Neural cell (in vitro differentiated cells): ENCODE measurements around the gene HHIPL1. TPM values are rescaled to one million over a fixed set of nuclear protein-coding genes. Genes with fewer than 3 reads are reported as not detected.

ENCODE experiments used
- H2AFZ ChIP-seq: fragments of 200-600, 300-800 bp; sonication (generic), shearing (Covaris generic); 2 replicates; pipeline ENCODE4 v1.6.0; 2014; ENCODE audit warnings: low read depth, mild to moderate bottlenecking, antibody characterized with exemption, low read length, moderate library complexity
- H3F3A ChIP-seq: fragments of 200-600 bp; shearing (Covaris generic); 2 replicates; pipeline ENCODE4 v1.6.1; 2016; ENCODE audit warnings: mild to moderate bottlenecking, moderate library complexity, mixed read lengths, antibody characterized with exemption, low read length; ENCODE audit not compliant: insufficient read depth, poor library complexity, severe bottlenecking
- H3K27ac ChIP-seq: fragments of 200-600, 300-800 bp; sonication (generic), shearing (Covaris generic); 2 replicates; pipeline ENCODE4 v1.5.1; 2014; ENCODE audit warnings: mild to moderate bottlenecking, low read length, moderate library complexity
- H3K27me3 ChIP-seq: fragments of 300-800, 200-600 bp; sonication (generic), shearing (Covaris generic); 2 replicates; pipeline ENCODE4 v1.6.0; 2014; ENCODE audit warnings: mild to moderate bottlenecking, low read depth, low read length, moderate library complexity; ENCODE audit not compliant: insufficient read depth
- H3K36me3 ChIP-seq: fragments of 300-800, 200-600 bp; sonication (generic), shearing (Covaris generic); 2 replicates; pipeline ENCODE4 v1.5.1; 2014; ENCODE audit warnings: mild to moderate bottlenecking, antibody characterized with exemption, low read length, moderate library complexity; ENCODE audit not compliant: insufficient read depth
- H3K4me2 ChIP-seq: fragments of 300-800, 200-600 bp; sonication (generic), shearing (Covaris generic); 2 replicates; pipeline ENCODE4 v1.6.0; 2014; ENCODE audit warnings: mild to moderate bottlenecking, low read length
- H3K4me3 ChIP-seq: fragments of 300-800, 200-600 bp; sonication (generic), shearing (Covaris generic); 2 replicates; pipeline ENCODE4 v1.5.1; 2014; ENCODE audit warnings: mild to moderate bottlenecking, low read length, moderate library complexity
- H3K79me2 ChIP-seq: fragments of 200-600 bp; shearing (Covaris generic); replicated peaks from 2 replicates; pipeline ENCODE4 v1.6.0; 2014; ENCODE audit warnings: mild to moderate bottlenecking, low read length, moderate library complexity; ENCODE audit not compliant: insufficient read depth
- H3K9ac ChIP-seq: fragments of 300-800, 200-600 bp; sonication (generic), shearing (Covaris generic); 2 replicates; pipeline ENCODE4 v1.6.1; 2016; ENCODE audit warnings: mild to moderate bottlenecking, low read length, mixed read lengths
- H3K9me2 ChIP-seq: fragments of 200-600 bp; shearing (Covaris generic); 2 replicates; pipeline ENCODE4 v1.6.1; 2016; ENCODE audit warnings: mild to moderate bottlenecking, low read length, mixed read lengths; ENCODE audit not compliant: insufficient read depth
- H3K9me3 ChIP-seq: fragments of 200-600, 300-800 bp; sonication (generic), shearing (Covaris generic); 2 replicates; pipeline ENCODE4 v1.6.1; 2016; ENCODE audit warnings: mild to moderate bottlenecking, mixed run types, low read length, moderate library complexity, mixed read lengths
- H4K20me1 ChIP-seq: fragments of 200-600 bp; shearing (Covaris generic); 2 replicates; pipeline ENCODE4 v1.6.1; 2016; ENCODE audit warnings: mild to moderate bottlenecking, mixed run types; ENCODE audit not compliant: insufficient read depth
- EP300 ChIP-seq: fragments of 450-650 bp; conservative IDR thresholded peaks from 2 replicates; pipeline ENCODE4 v1.6.1; 2014; ENCODE audit warnings: antibody characterized with exemption, mild to moderate bottlenecking, moderate library complexity; ENCODE audit not compliant: poor library complexity, severe bottlenecking
- EZH2 ChIP-seq: fragments of 200-600, 300-800 bp; shearing (Covaris generic), sonication (generic); IDR thresholded peaks from 2 replicates; pipeline ENCODE4 v1.6.1; 2014; ENCODE audit warnings: antibody characterized with exemption, low read length, borderline replicate concordance, mild to moderate bottlenecking; ENCODE audit not compliant: insufficient read depth, poor library complexity, severe bottlenecking
- MXI1 ChIP-seq: fragments of 450-650 bp; conservative IDR thresholded peaks from 2 replicates; pipeline ENCODE4 v1.6.1; 2014; ENCODE audit warnings: antibody characterized with exemption, mild to moderate bottlenecking; ENCODE audit not compliant: poor library complexity, severe bottlenecking
- POLR2AphosphoS5 ChIP-seq: IDR thresholded peaks from 2 replicates; pipeline ENCODE4 v1.6.1; 2012
- RAD21 ChIP-seq: fragments of 450-650 bp; conservative IDR thresholded peaks from 2 replicates; pipeline ENCODE4 v1.6.1; 2014; ENCODE audit warnings: antibody characterized with exemption, mild to moderate bottlenecking, moderate library complexity
- SMC3 ChIP-seq: fragments of 450-650 bp; conservative IDR thresholded peaks from 2 replicates; pipeline ENCODE4 v1.6.1; 2014; ENCODE audit warnings: antibody characterized with exemption, mild to moderate bottlenecking, moderate library complexity; ENCODE audit not compliant: poor library complexity
- TAF1 ChIP-seq: IDR thresholded peaks from 2 replicates; pipeline ENCODE4 v1.6.1; 2012; ENCODE audit warnings: low read depth
- polyA plus RNA-seq: library from polyadenylated mRNA; depleted of rRNA; stranded (reverse); fragments of >200 nt; gene quantifications from 2 replicates; pipeline ENCODE4 v1.2.3, GENCODE V29; 2014
- TF ChIP-seq, protein P1 (sequence below): fragments of 450-650 bp; IDR thresholded peaks from 2 replicates; pipeline ENCODE4 v1.5.1; 2014; ENCODE audit warnings: antibody characterized with exemption, mild to moderate bottlenecking, moderate library complexity; ENCODE audit not compliant: poor library complexity, severe bottlenecking
- TF ChIP-seq, protein P2 (sequence below): IDR thresholded peaks from 2 replicates; pipeline ENCODE4 v1.6.1; 2012; ENCODE audit warnings: borderline replicate concordance

The HHIPL1 gene
- polyA plus RNA-seq, 1 donor from 2014 or later = 0.47 TPM

DNA sequence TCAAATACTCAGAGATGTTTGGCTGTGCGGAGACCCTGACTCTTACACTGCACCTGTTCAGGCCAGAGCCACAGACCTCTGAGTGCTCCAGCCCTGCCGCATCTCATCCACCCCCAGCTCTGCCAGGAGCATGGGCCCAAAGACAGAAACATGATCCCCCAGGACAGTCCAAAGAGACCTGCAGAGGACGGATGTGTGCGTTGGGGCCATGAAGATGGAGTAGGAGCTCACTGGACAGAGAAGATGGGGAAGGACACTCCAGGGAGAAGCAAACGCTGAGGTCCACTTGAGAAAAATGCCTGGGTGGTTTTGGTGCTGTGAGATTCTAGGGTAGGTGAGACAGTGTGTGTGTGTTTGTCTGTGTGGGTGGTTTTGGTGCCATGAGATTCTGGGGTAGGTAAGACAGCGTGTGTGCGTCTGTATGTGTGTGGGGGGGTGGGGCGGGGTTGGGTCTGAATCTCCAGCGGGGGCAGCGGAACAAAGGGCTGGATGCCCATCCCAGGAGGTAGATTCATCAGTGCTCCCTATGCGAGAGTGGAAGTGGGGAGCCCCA, 818 bp upstream of the HHIPL1 start:
- Histone ChIP-seq H3K9me2 (no peaks in the 10 kb centered on the region), H3K27ac (no peak overlapping the region), H3K36me3 (no peaks in the 10 kb centered on the region), H4K20me1 (no peaks in the 10 kb centered on the region), H2AFZ (no peak overlapping the region), H3K79me2 (no peaks in the 10 kb centered on the region), H3K9ac (no peak overlapping the region), H3K4me2 (no peak overlapping the region), H3K4me3 (no peak overlapping the region), H3F3A (no peaks in the 10 kb centered on the region), H3K9me3 (no peaks in the 10 kb centered on the region), H3K27me3 (peaks cover 15% of the 10 kb centered on the region)
- TF ChIP-seq EP300 (no peak), SMC3 (no peak), RAD21 (no peak), POLR2AphosphoS5 (no peak), MXI1 (no peak), EZH2 (no peak), TAF1 (no peak)
- TF ChIP-seq, protein P1, sequence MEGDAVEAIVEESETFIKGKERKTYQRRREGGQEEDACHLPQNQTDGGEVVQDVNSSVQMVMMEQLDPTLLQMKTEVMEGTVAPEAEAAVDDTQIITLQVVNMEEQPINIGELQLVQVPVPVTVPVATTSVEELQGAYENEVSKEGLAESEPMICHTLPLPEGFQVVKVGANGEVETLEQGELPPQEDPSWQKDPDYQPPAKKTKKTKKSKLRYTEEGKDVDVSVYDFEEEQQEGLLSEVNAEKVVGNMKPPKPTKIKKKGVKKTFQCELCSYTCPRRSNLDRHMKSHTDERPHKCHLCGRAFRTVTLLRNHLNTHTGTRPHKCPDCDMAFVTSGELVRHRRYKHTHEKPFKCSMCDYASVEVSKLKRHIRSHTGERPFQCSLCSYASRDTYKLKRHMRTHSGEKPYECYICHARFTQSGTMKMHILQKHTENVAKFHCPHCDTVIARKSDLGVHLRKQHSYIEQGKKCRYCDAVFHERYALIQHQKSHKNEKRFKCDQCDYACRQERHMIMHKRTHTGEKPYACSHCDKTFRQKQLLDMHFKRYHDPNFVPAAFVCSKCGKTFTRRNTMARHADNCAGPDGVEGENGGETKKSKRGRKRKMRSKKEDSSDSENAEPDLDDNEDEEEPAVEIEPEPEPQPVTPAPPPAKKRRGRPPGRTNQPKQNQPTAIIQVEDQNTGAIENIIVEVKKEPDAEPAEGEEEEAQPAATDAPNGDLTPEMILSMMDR = no peak
- TF ChIP-seq, protein P2, sequence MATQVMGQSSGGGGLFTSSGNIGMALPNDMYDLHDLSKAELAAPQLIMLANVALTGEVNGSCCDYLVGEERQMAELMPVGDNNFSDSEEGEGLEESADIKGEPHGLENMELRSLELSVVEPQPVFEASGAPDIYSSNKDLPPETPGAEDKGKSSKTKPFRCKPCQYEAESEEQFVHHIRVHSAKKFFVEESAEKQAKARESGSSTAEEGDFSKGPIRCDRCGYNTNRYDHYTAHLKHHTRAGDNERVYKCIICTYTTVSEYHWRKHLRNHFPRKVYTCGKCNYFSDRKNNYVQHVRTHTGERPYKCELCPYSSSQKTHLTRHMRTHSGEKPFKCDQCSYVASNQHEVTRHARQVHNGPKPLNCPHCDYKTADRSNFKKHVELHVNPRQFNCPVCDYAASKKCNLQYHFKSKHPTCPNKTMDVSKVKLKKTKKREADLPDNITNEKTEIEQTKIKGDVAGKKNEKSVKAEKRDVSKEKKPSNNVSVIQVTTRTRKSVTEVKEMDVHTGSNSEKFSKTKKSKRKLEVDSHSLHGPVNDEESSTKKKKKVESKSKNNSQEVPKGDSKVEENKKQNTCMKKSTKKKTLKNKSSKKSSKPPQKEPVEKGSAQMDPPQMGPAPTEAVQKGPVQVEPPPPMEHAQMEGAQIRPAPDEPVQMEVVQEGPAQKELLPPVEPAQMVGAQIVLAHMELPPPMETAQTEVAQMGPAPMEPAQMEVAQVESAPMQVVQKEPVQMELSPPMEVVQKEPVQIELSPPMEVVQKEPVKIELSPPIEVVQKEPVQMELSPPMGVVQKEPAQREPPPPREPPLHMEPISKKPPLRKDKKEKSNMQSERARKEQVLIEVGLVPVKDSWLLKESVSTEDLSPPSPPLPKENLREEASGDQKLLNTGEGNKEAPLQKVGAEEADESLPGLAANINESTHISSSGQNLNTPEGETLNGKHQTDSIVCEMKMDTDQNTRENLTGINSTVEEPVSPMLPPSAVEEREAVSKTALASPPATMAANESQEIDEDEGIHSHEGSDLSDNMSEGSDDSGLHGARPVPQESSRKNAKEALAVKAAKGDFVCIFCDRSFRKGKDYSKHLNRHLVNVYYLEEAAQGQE = no peak

DNA sequence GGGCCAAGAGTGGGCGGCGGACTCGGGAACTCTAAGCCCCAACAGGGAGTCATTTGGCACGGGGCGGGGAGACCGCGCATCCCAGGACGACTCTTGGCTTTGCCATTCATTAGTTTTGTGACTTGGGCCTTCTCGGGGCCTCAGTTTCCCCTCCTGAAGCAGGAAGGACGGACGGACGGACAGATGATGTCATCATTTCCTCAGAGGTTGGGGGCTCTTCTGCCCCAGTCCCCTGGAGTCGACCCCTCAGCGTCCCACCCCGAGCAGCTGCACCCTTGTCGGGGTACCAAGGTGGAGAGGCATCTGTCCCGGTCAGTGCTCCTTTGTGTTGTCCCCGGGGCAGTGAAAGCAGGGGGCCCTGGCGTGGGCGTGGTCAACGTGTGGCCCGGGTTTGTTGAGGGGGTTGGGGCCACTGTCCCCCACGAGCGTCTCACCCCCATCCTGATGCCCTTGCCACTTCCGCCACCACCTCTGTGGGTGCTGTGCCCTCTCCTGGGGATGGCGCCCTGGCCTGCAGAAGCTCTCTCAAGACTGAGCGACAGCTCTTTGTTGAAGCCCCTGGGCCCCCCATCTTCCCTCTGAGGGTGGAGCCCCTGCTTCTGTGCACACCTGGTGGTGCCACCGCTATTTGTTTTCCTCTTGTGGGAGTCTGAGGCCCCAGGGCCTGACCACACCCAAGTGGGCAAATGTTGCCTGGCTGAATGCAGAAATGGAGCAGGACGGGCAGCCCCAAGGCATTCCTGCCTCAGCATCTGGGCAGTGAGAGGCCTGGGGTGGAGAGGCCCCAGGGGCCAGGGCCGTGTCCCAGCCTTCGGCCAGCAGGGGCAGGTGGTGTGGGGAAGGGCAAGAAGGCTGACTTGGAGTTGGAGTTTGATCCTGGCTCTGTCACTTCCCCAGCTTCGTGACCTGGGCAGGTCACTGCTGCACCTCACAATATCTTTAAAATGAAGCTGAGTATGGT, 896 bp downstream of the HHIPL1 start:
- H3K27me3 ChIP-seq = peaks cover 15% of the 10 kb centered on the region
- H3K36me3 ChIP-seq = no peaks in the 10 kb centered on the region
- H3K27ac ChIP-seq = no peak overlapping the region
- H2AFZ ChIP-seq = no peak overlapping the region
- no peaks in the 10 kb centered on the region for H3K9me2 ChIP-seq
- no peaks in the 10 kb centered on the region for H3K79me2 ChIP-seq
- H3K9me3 ChIP-seq = no peaks in the 10 kb centered on the region
- no peak for TF ChIP-seq RAD21
- no peak for TF ChIP-seq TAF1
- no peak for TF ChIP-seq MXI1
- no peak for TF ChIP-seq SMC3
- TF ChIP-seq, protein P2 = no peak
- no peak overlapping the region for H3K9ac ChIP-seq
- no peaks in the 10 kb centered on the region for H4K20me1 ChIP-seq
- H3K4me3 ChIP-seq = no peak overlapping the region
- no peak overlapping the region for H3K4me2 ChIP-seq
- H3F3A ChIP-seq = no peaks in the 10 kb centered on the region
